Hair follicle dermal papilla cell (primary cell): ENCODE results near the gene YAE1. TPM values are rescaled to one million over a fixed set of nuclear protein-coding genes. Genes with fewer than 3 reads are reported as not detected.

Experiments used
- total RNA-seq: library from RNA; depleted of rRNA; stranded (reverse); fragments of >200 nt; gene quantifications from 2 replicates; pipeline ENCODE4 v1.2.3, GENCODE V29; 2012

Gene YAE1
- 20.0 and 22.2 TPM in 2 replicates for total RNA-seq

GRCh38 chr7:39566023-39566921, at the start of gene YAE1:
Gene YAE1 (plus strand): TSS chr7:39566404. CDS start chr7:39566419, 15 bp downstream.

Other genes starting within 250 kb of the YAE1 start
- gene RALA, start 57.2 kb downstream of the YAE1 start, total RNA-seq: 26.0 and 29.7 TPM in 2 replicates